UCSD-AML1 (cell line): ENCODE data around the gene TUBGCP6.

Experiments used
- DNase-seq: peaks from one replicate; lab custom pipeline; 2025; ENCODE audit not compliant: unreplicated experiment; lab: John Stamatoyannopoulos, UW

Gene TUBGCP6

GRCh38 chr22:50266994-50267393 is 22.2 kb upstream of the TUBGCP6 start:
- DNase-seq, result no peak

GRCh38 chr22:50264946-50265669 is 20.3 kb upstream of the TUBGCP6 start:
- no peak for DNase-seq

- DNase-seq, result no peak
Observed at GRCh38 chr22:50264104-50264745, 19.4 kb upstream of the TUBGCP6 start.

- no peak for DNase-seq
Observed at GRCh38 chr22:50262973-50263617, 18.3 kb upstream of the TUBGCP6 start.

- peak; percentile 26 for DNase-seq
Observed at GRCh38 chr22:50262460-50262911, 17.7 kb upstream of the TUBGCP6 start.

- peak; percentile 78 for DNase-seq
Observed at GRCh38 chr22:50261615-50262459, 17.0 kb upstream of the TUBGCP6 start, which contains the start of gene MAPK12. MAPK12 (minus strand) TSS chr22:50261683; CDS start chr22:50261509, 174 bp downstream.

GRCh38 chr22:50260801-50261614 is 16.2 kb upstream of the TUBGCP6 start:
- DNase-seq, result peak; percentile 57

- DNase-seq, result no peak
Observed at GRCh38 chr22:50260434-50260800, 15.6 kb upstream of the TUBGCP6 start.

GRCh38 chr22:50259302-50259701 is 14.5 kb upstream of the TUBGCP6 start:
- no peak for DNase-seq

GRCh38 chr22:50258361-50259292 is 13.8 kb upstream of the TUBGCP6 start:
- no peak for DNase-seq

- DNase-seq, result no peak
Observed at GRCh38 chr22:50257451-50258360, 12.9 kb upstream of the TUBGCP6 start.

GRCh38 chr22:50257041-50257440 is 12.2 kb upstream of the TUBGCP6 start:
- DNase-seq, result no peak

GRCh38 chr22:50256258-50256862 is 11.5 kb upstream of the TUBGCP6 start:
- DNase-seq, result no peak

- DNase-seq, result no peak
Observed at GRCh38 chr22:50255607-50256006, 10.8 kb upstream of the TUBGCP6 start.

- no peak for DNase-seq
Observed at GRCh38 chr22:50255099-50255498, 10.3 kb upstream of the TUBGCP6 start.

- no peak for DNase-seq
Observed at GRCh38 chr22:50253941-50254340, 9.1 kb upstream of the TUBGCP6 start.

GRCh38 chr22:50253046-50253915 is 8.5 kb upstream of the TUBGCP6 start:
- no peak for DNase-seq
